HG03575 (cell line): ENCODE data around the gene GDA.

Experiments
- ATAC-seq: cut with Tn5 transposase; IDR thresholded peaks from one replicate; pipeline ENCODE4 v1.9.1; 2021; ENCODE audit not compliant: unreplicated experiment, insufficient number of reproducible peaks, low FRiP score; ENCODE audit errors: extremely low read depth

The GDA gene

GRCh38 chr9:72199238-72199637, 50.0 kb downstream of the GDA start:
- no peak for ATAC-seq

DNA sequence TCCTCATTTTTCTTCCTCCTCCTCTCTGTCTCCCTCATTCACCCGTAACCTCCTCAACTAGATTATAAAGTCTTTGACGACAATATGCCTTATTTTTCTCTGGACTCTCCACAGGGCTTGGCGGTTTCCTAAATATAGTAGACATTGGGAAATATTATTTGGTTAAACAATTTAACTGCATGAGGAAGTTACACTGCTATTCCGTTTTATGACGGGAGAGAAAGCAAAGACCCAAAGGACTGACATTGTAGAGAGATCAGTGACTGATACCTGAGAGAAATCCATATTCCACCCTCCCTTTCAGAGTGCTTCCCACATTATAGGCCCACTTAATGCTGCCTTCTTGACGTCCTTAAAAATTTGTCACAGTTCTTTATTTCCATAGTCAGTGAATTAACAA, 51.2 kb downstream of the GDA start:
- no peak for ATAC-seq

GRCh38 chr9:72202009-72202408, 52.8 kb downstream of the GDA start:
- ATAC-seq, result no peak

- ATAC-seq, result no peak
Measured at GRCh38 chr9:72203205-72203803, 54.1 kb downstream of the GDA start.

DNA sequence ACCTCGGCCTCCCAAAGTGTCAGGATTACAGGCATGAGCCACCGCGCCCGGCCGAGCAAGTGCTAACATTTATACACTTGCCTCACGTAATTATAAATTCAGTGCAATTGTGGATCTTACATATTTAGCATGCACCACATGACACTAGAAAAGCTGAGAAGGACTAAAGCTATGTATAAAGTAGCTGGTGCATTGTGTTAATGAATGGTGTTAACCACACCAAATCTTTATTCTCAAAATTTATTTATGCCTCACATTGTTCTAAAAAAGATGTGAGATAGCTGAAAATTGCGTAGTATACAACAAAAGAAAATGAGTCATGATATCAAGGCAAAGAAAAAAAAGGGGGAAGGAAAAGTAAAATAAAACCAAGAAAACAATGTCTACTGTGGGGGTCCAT, 54.8 kb downstream of the GDA start:
- ATAC-seq, result no peak

DNA sequence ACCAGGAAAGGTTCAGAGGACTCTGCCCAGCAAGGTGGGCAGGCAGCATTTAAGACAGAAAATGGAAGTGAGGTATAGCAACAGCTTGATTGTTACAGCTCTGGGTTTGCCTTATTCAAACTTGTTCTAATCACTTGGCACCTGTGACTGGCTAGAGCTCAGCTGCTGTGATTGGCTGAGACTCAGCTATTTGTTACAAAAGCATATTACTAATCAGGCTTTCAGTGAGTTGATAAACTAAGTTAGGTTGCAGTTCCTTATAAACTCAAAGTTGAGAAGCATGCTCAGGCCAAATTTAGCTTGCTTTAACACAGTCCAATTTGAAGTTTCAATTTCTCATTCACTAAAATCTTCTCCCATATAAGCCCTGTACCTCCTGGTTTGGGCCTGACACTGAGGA, 56.3 kb downstream of the GDA start:
- ATAC-seq, result peak; percentile 51

DNA sequence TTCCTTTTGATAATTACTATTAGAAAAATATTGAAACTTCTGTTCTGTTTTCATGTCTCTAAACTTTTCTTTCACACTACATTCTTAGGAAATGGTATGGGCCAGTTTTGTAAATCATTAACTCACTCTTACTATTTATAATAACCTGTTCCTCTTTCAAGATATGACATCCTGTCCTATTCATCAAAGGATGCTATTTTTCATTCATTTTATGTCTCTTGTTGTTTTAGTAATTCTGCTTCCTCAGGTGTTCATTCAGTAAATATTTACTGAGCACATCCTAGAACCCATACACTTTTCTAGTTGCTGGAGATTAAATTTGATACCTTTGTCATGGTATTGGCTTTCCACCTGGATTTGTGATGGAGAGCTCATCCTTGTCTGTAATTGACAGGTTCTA, 58.0 kb downstream of the GDA start:
- ATAC-seq, result peak; percentile 43

DNA sequence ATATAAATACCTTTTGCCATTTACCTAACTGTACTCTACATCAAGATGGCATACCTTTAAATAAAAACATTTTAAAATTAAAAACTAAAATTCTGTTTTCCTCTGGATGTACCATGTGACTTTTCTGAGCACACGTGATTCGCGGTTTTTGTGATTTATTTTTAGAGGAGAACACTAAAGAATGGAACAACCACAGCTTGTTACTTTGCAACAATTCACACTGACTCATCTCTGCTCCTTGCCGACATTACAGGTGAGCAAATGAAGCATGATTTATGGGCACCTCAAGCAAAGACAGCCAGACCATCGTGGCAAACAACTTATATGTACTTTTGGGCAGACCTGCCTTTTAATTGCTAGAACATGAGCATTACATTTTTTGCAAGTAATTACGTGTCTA, 61.3 kb downstream of the GDA start:
- ATAC-seq, result no peak

DNA sequence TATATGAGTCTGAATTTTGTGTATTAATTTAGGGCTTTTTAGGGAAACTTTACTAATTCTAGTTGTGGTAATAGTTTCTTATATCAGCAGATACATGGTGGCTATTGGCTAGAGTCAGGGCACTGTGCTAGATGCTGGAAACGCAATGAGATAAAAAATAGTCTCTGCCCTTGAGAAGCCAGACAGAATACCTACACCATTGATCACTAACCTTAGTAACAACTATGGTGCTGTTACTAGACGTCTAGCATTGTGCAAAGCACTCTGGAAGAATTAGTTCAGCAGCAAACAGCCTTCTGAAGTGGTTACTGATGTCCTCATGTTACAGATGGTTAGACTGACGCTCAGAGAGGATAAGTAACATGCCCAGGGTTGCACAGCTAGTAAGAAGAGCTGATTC, 61.8 kb downstream of the GDA start:
- no peak for ATAC-seq

GRCh38 chr9:72213906-72214305, 64.7 kb downstream of the GDA start:
- no peak for ATAC-seq

DNA sequence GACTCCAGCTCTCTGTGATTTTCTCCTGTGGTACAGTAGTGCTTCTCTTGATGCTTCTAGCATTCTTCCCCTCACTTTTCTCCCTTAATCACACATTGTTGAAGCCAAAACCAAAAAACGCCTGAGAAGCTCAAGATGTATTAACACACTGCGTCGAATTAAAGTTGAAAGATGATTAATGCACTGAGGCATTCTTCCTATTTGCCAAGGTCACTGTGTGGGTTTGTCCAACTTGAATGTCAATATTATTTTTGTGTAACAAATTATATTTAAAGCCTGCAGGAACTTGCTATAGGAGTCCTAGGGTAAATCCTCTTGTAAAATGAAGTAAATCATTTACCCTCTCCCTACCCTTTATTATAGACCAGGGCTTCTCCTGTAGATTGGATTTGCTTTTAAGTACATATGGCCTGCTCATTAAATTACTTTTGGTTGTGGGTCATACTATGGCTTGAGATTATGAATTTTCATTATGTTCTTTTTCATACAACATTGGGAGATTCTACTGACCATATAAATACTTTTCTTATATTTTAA, 68.1 kb downstream of the GDA start:
- ATAC-seq, result no peak

- no peak for ATAC-seq
Measured at GRCh38 chr9:72220589-72220988, 71.3 kb downstream of the GDA start.

GRCh38 chr9:72226146-72226812, 77.0 kb downstream of the GDA start:
- ATAC-seq, result no peak

GRCh38 chr9:72228282-72228681, 79.0 kb downstream of the GDA start:
- no peak for ATAC-seq

GRCh38 chr9:72232778-72233177, 83.5 kb downstream of the GDA start:
- ATAC-seq, result no peak

- ATAC-seq, result no peak
Measured at GRCh38 chr9:72247549-72247948, 98.3 kb downstream of the GDA start.

DNA sequence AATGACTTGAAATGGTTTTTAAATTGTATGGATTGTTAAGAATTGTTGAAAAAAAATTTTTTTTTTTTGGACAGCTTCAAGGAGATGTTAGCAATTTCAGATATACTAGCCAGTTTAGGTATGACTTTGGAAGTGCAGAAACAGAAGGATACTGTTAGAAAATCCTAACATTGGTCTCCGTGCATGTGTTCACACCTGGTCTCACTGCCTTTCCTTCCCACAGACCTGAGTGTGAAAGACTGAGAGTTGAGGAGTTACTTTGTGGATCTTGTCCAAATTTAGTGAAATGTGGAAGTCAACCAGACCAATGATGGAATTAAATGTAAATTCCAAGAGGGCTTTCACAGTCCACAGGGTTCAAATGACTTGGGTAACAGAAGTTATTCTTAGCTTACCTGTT, 102.3 kb downstream of the GDA start:
- no peak for ATAC-seq

DNA sequence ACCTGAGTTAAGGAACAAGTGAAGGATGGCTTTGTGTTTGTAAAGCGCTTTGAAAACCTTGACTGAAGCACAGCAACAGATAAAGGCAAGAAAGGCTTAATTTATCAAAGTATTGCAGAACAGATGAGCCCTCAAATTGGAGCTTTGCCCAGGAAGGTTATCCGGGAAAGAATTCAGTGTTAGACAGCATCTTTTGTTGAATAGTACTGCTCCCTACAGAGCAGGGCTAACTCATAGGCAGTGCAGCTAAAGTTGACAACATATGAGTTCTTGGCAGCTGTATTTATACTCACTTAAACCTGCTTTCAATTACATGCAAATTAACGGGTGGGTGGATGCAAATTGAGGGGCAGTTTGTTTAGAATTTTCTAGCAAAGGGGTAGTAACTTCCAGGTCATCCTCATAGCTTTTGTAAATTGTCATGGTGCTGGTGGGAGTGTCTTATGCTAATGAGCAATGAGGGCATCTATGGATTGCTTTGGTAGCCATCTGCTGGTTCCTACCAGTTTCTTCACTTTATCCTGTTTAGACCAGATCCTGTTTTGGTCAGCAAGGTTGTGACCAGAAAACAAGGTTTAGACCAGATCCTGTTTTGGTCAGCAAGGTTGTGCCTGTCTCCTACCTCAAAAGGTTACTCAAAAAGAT, 105.8 kb downstream of the GDA start:
- no peak for ATAC-seq

DNA sequence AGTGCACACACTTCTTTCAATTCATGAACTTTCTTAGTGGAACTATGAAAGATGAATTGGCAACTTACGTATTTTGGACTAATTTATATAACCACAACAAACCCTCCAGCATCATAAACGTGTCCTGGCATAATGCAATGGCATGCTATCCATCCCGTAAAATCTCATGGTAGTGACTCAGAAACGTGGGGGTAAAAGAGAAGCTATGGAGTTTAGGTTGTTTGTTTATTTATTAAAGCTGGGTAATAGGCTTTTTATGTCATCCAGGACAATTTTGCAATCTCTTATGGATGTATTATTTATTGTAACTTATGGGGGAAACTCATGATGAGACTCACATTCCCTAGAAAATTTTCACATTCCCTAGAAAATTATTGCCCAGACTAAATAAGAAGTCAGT, 106.3 kb downstream of the GDA start:
- ATAC-seq, result no peak

GRCh38 chr9:72256931-72257330, 107.7 kb downstream of the GDA start:
- no peak for ATAC-seq
